KMS-11 (cell line): ENCODE measurements around the gene NECTIN4.
A peak's percentile ranks its signal among the peaks of the same experiment; 100 is the strongest.

ENCODE experiments used
- H2AFZ ChIP-seq: fragments of 200-600 bp; sonication (generic); 2 replicates; pipeline ENCODE4 v1.6.1; 2016; ENCODE audit warnings: antibody characterized with exemption, mixed run types, low read depth
- H3K27ac ChIP-seq: fragments of 200-600 bp; sonication (generic); 2 replicates; pipeline ENCODE4 v1.6.1; 2016; ENCODE audit warnings: mild to moderate bottlenecking, mixed run types
- H3K27me3 ChIP-seq: fragments of 200-600 bp; sonication (generic); 2 replicates; pipeline ENCODE4 v1.6.1; 2017; ENCODE audit warnings: mild to moderate bottlenecking, low read depth, mixed run types, moderate library complexity; ENCODE audit not compliant: insufficient read depth
- H3K36me3 ChIP-seq: fragments of 200-600 bp; sonication (generic); 2 replicates; pipeline ENCODE4 v1.6.1; 2017; ENCODE audit warnings: mild to moderate bottlenecking, mixed run types; ENCODE audit not compliant: insufficient read depth
- H3K4me1 ChIP-seq: fragments of 200-600 bp; sonication (generic); 2 replicates; pipeline ENCODE4 v1.6.1; 2016; ENCODE audit warnings: mild to moderate bottlenecking, low read depth, mixed run types; ENCODE audit not compliant: poor library complexity, severe bottlenecking
- H3K4me2 ChIP-seq: fragments of 200-600 bp; sonication (generic); 2 replicates; pipeline ENCODE4 v1.7.0; 2016; ENCODE audit warnings: mild to moderate bottlenecking, mixed run types
- H3K4me3 ChIP-seq: fragments of 200-600 bp; sonication (generic); IDR thresholded peaks from 2 replicates; pipeline ENCODE4 v1.6.1; 2017; ENCODE audit warnings: low read depth, low read length, mixed read lengths; ENCODE audit not compliant: insufficient read depth
- H3K79me2 ChIP-seq: fragments of 200-600 bp; sonication (generic); 2 replicates; pipeline ENCODE4 v1.6.1; 2016; ENCODE audit warnings: low read depth, mixed run types; ENCODE audit not compliant: insufficient read depth
- H3K9ac ChIP-seq: fragments of 200-600 bp; sonication (generic); 2 replicates; pipeline ENCODE4 v1.6.1; 2016; ENCODE audit warnings: mild to moderate bottlenecking, mixed run types
- H4K20me1 ChIP-seq: fragments of 200-600 bp; sonication (generic); 2 replicates; pipeline ENCODE4 v1.6.1; 2016; ENCODE audit warnings: mild to moderate bottlenecking, mixed run types; ENCODE audit not compliant: insufficient read depth
- TF ChIP-seq, protein P1 (sequence below): fragments of 200-600 bp; sonication (generic); conservative IDR thresholded peaks from 2 replicates; pipeline ENCODE4 v1.6.1; 2017; ENCODE audit warnings: low read depth, mild to moderate bottlenecking, antibody characterized with exemption, low read length, moderate library complexity, mixed read lengths

The NECTIN4 gene

DNA sequence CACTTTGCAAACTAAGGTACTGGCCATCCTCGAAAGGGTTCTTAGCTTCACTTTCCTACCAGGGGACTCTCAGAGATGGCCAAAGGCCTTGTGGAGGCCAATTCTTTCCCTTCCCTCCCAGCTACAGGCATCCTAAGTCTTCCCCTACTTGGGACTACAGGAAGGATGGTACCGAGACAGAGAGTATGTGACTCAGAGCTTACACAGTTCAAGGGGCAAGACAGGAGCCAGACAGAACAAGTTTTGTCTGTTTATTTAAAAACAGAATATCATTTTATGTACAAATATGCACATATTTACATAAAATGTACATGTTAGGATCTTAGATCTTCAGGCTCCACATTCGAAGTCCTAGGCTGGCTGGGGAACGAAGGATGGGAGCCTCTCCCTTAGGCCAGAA, 18.6 kb downstream of the NECTIN4 start:
- Histone ChIP-seq H3K4me3 (no peak overlapping the region), H3K27me3 (no peaks in the 10 kb centered on the region), H3K9ac (no peak overlapping the region), H3K27ac (peak overlapping the region; percentile 79; the same call in 1 of the 2 replicates), H3K4me2 (peak overlapping the region; percentile 96; the same call in 1 of the 2 replicates), H3K79me2 (peaks cover 39% of the 10 kb centered on the region), H3K4me1 (peaks cover 44% of the 10 kb centered on the region), H4K20me1 (no peaks in the 10 kb centered on the region), H2AFZ (peak overlapping the region; percentile 78; the same call in 1 of the 2 replicates), H3K36me3 (no peaks in the 10 kb centered on the region)
- TF ChIP-seq, protein P1, sequence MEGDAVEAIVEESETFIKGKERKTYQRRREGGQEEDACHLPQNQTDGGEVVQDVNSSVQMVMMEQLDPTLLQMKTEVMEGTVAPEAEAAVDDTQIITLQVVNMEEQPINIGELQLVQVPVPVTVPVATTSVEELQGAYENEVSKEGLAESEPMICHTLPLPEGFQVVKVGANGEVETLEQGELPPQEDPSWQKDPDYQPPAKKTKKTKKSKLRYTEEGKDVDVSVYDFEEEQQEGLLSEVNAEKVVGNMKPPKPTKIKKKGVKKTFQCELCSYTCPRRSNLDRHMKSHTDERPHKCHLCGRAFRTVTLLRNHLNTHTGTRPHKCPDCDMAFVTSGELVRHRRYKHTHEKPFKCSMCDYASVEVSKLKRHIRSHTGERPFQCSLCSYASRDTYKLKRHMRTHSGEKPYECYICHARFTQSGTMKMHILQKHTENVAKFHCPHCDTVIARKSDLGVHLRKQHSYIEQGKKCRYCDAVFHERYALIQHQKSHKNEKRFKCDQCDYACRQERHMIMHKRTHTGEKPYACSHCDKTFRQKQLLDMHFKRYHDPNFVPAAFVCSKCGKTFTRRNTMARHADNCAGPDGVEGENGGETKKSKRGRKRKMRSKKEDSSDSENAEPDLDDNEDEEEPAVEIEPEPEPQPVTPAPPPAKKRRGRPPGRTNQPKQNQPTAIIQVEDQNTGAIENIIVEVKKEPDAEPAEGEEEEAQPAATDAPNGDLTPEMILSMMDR: no peak; the same call in 1 of the 2 replicates

GRCh38 chr1:161069731-161070270, 19.6 kb downstream of the NECTIN4 start, which contains the start of gene ARHGAP30:
Gene ARHGAP30, minus strand, starts transcription at chr1:161069891. Its CDS starts 267 bp downstream, at chr1:161069624.
- TF ChIP-seq, protein P1: 0 out of 2 replicates have a peak, but pooled peaks have one; percentile 1
- peak within 1 kb of the TSS; percentile 93 for H3K9ac ChIP-seq
- H3K79me2 ChIP-seq: peaks cover 46% of the 10 kb centered on the region
- H4K20me1 ChIP-seq: no peaks in the 10 kb centered on the region
- H3K4me1 ChIP-seq: peaks cover 52% of the 10 kb centered on the region
- peak within 1 kb of the TSS; percentile 78 for H2AFZ ChIP-seq
- H3K4me2 ChIP-seq: peak within 1 kb of the TSS; percentile 96
- no peaks in the 10 kb centered on the region for H3K36me3 ChIP-seq
- peak within 1 kb of the TSS; percentile 79 for H3K27ac ChIP-seq
- H3K27me3 ChIP-seq: no peaks in the 10 kb centered on the region
- H3K4me3 ChIP-seq: peak within 1 kb of the TSS; percentile 100

GRCh38 chr1:161069241-161069640, 20.1 kb downstream of the NECTIN4 start:
- no peaks in the 10 kb centered on the region for H4K20me1 ChIP-seq
- peak overlapping the region; percentile 79 for H3K27ac ChIP-seq
- peak overlapping the region; percentile 100 for H3K4me3 ChIP-seq
- H3K9ac ChIP-seq: peak overlapping the region; percentile 93
- H3K4me1 ChIP-seq: peaks cover 58% of the 10 kb centered on the region
- H3K79me2 ChIP-seq: peaks cover 46% of the 10 kb centered on the region
- no peaks in the 10 kb centered on the region for H3K27me3 ChIP-seq
- peak overlapping the region; percentile 96 for H3K4me2 ChIP-seq
- no peaks in the 10 kb centered on the region for H3K36me3 ChIP-seq
- TF ChIP-seq, protein P1: 0 out of 2 replicates have a peak, but pooled peaks have one; percentile 19
- H2AFZ ChIP-seq: peak overlapping the region; percentile 78

GRCh38 chr1:161068306-161069234, 20.8 kb downstream of the NECTIN4 start:
- peaks cover 46% of the 10 kb centered on the region for H3K79me2 ChIP-seq
- H3K4me1 ChIP-seq: peaks cover 64% of the 10 kb centered on the region
- H3K4me2 ChIP-seq: peak overlapping the region; percentile 96
- TF ChIP-seq, protein P1: no peak
- no peaks in the 10 kb centered on the region for H4K20me1 ChIP-seq
- no peaks in the 10 kb centered on the region for H3K36me3 ChIP-seq
- peak overlapping the region; percentile 100 for H3K4me3 ChIP-seq
- peak overlapping the region; percentile 93 for H3K9ac ChIP-seq
- H3K27ac ChIP-seq: peak overlapping the region; percentile 79
- no peaks in the 10 kb centered on the region for H3K27me3 ChIP-seq
- H2AFZ ChIP-seq: peak overlapping the region; percentile 78; the same call in 1 of the 2 replicates
